NCI-H1694 (cell line): Measurements from ENCODE around the gene NUDT5.
"Not testable (repeated sequence)": the region's sequence is repeated elsewhere in the genome, so short reads cannot be mapped to it uniquely, and the experiment has no call there.

Experiments
- DNase-seq: peaks from one replicate; lab custom pipeline; 2025; lab: John Stamatoyannopoulos, UW

NUDT5 gene

GRCh38 chr10:12202226-12202625 lies 6.5 kb upstream of the NUDT5 start:
- no peak for DNase-seq

- DNase-seq = no peak
These were observed 5.9 kb upstream of the NUDT5 start for GRCh38 chr10:12201543-12201942.

GRCh38 chr10:12200850-12201249 lies 5.2 kb upstream of the NUDT5 start:
- DNase-seq = no peak

- no peak for DNase-seq
These were observed 2.5 kb upstream of the NUDT5 start for GRCh38 chr10:12198156-12198555.

- DNase-seq = no peak
These were observed 980 bp upstream of the NUDT5 start for GRCh38 chr10:12196531-12197211.

GRCh38 chr10:12195281-12195602 lies 449 bp downstream of the NUDT5 start:
- no peak for DNase-seq

- no peak for DNase-seq
These were observed 879 bp downstream of the NUDT5 start for GRCh38 chr10:12194752-12195271.

GRCh38 chr10:12193193-12193592 lies 2.5 kb downstream of the NUDT5 start:
- no peak for DNase-seq

- DNase-seq = no peak
These were observed 4.0 kb downstream of the NUDT5 start for GRCh38 chr10:12191715-12192114.

GRCh38 chr10:12189426-12189825 lies 6.3 kb downstream of the NUDT5 start:
- DNase-seq = no peak

GRCh38 chr10:12188656-12189055 lies 7.0 kb downstream of the NUDT5 start:
- no peak for DNase-seq

GRCh38 chr10:12187321-12187905 lies 8.3 kb downstream of the NUDT5 start:
- DNase-seq = no peak

GRCh38 chr10:12186323-12186722 lies 9.4 kb downstream of the NUDT5 start:
- DNase-seq = no peak

- no peak for DNase-seq
These were observed 11.5 kb downstream of the NUDT5 start for GRCh38 chr10:12184165-12184564.

GRCh38 chr10:12181065-12181775 lies 14.5 kb downstream of the NUDT5 start:
- no peak for DNase-seq

GRCh38 chr10:12180221-12180974 lies 15.3 kb downstream of the NUDT5 start:
- no peak for DNase-seq

- DNase-seq = no peak
These were observed 16.0 kb downstream of the NUDT5 start for GRCh38 chr10:12179606-12180170.

- DNase-seq = no peak
These were observed 18.0 kb downstream of the NUDT5 start for GRCh38 chr10:12177642-12178041.

- not testable (repeated sequence) for DNase-seq
These were observed 24.2 kb downstream of the NUDT5 start for GRCh38 chr10:12171512-12171911.

- no peak for DNase-seq
These were observed 29.5 kb downstream of the NUDT5 start for GRCh38 chr10:12165999-12166775.

GRCh38 chr10:12165036-12165435 lies 30.7 kb downstream of the NUDT5 start:
- no peak for DNase-seq
